Fibroblast of pulmonary artery (primary cell): Measurements from ENCODE around the gene ENAH.

Experiments
- DNase-seq: peaks from one replicate; pipeline ENCODE4 v3.0.0-alpha.2; 2010; ENCODE audit warnings: low read depth
- H3K4me3 ChIP-seq: replicated peaks from 2 replicates; pipeline ENCODE4 v1.5.1; 2011; ENCODE audit warnings: low read depth, mild to moderate bottlenecking, control low read depth, low read length, moderate library complexity
- CTCF ChIP-seq: IDR thresholded peaks from 2 replicates; pipeline ENCODE4 v1.5.1; 2011; ENCODE audit warnings: mild to moderate bottlenecking, control low read depth, low read length, inconsistent platforms; ENCODE audit errors: missing control alignments

Gene ENAH

GRCh38 chr1:225578251-225578977 lies 74.5 kb downstream of the ENAH start:
- no peak for TF ChIP-seq CTCF
- no peak overlapping the region for H3K4me3 ChIP-seq
- DNase-seq: no peak

GRCh38 chr1:225577241-225577640 lies 75.7 kb downstream of the ENAH start:
- TF ChIP-seq CTCF: no peak
- no peak for DNase-seq
- H3K4me3 ChIP-seq: no peak overlapping the region

GRCh38 chr1:225573216-225573615 lies 79.7 kb downstream of the ENAH start:
- DNase-seq: no peak
- TF ChIP-seq CTCF: no peak
- H3K4me3 ChIP-seq: no peak overlapping the region

GRCh38 chr1:225572422-225572821 lies 80.5 kb downstream of the ENAH start:
- TF ChIP-seq CTCF: peak; percentile 42
- H3K4me3 ChIP-seq: no peak overlapping the region
- peak; percentile 60 for DNase-seq

- no peak for TF ChIP-seq CTCF
- H3K4me3 ChIP-seq: no peak overlapping the region
- DNase-seq: no peak
Measured at GRCh38 chr1:225567789-225568188, 85.1 kb downstream of the ENAH start.

- DNase-seq: peak; percentile 69
Measured at GRCh38 chr1:225565847-225566246, 87.1 kb downstream of the ENAH start.

More at GRCh38 chr1:225565847-225566246, 87.1 kb downstream of the ENAH start:
- no peak for TF ChIP-seq CTCF
- no peak overlapping the region for H3K4me3 ChIP-seq
